ENCODE data around the gene GALE.

The GALE gene

DNA sequence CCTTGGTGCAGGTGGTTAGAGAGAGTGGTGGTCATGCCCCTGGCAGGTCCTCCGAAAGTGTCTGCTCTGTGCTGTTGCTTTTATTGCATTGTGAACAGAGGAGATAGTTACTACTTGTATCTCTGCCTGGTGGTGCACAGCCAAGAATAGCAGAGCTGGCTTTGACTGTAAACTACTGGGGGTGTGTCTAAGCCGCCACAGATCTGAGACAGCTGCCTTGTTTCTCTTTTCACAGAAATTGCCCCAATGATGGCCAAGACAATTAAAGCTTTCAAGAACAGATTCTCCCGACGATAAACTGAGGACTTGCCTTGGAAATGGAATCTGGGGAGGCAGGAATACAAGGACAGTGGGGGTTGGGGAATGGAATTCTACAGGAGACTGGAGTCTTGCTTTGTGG is 41.3 kb downstream of the GALE start:
- FAIRE-seq: no peak
- no peak for DNase-seq (ENCODE audit: insufficient read length, low spot score)
- TF ChIP-seq POLR2AphosphoS5 (IDR thresholded peaks at IDR 0.05; ENCODE audit: low read depth, low read length) (no peak), POLR2A (IDR thresholded peaks at IDR 0.05; ENCODE audit: low read depth, low read length) (no peak), PAX5 (IDR thresholded peaks at IDR 0.05; ENCODE audit: insufficient read depth, low read length, severe bottlenecking) (no peak), SPI1 (IDR thresholded peaks at IDR 0.05; ENCODE audit: low read depth, low read length) (no peak), POU2F2 (IDR thresholded peaks at IDR 0.05; ENCODE audit: low read depth, low read length) (no peak), TAF1 (IDR thresholded peaks at IDR 0.05; ENCODE audit: low read depth, low read length) (no peak)

- TF ChIP-seq POLR2AphosphoS5 (IDR thresholded peaks at IDR 0.05; ENCODE audit: low read depth, low read length) (no peak), SPI1 (IDR thresholded peaks at IDR 0.05; ENCODE audit: low read depth, low read length) (no peak), TAF1 (IDR thresholded peaks at IDR 0.05; ENCODE audit: low read depth, low read length) (no peak), POLR2A (IDR thresholded peaks at IDR 0.05; ENCODE audit: low read depth, low read length) (no peak), POU2F2 (IDR thresholded peaks at IDR 0.05; ENCODE audit: low read depth, low read length) (no peak), PAX5 (IDR thresholded peaks at IDR 0.05; ENCODE audit: insufficient read depth, low read length, severe bottlenecking) (no peak)
These were observed 42.7 kb downstream of the GALE start for GRCh38 chr1:23757812-23758211.

GRCh38 chr1:23756676-23757075 is 43.9 kb downstream of the GALE start:
- no peak for FAIRE-seq
- no peak for TF ChIP-seq TAF1 (IDR thresholded peaks at IDR 0.05; ENCODE audit: low read depth, low read length)
- TF ChIP-seq SPI1 (IDR thresholded peaks at IDR 0.05; ENCODE audit: low read depth, low read length): no peak
- no peak for TF ChIP-seq POU2F2 (IDR thresholded peaks at IDR 0.05; ENCODE audit: low read depth, low read length)
- TF ChIP-seq POLR2AphosphoS5 (IDR thresholded peaks at IDR 0.05; ENCODE audit: low read depth, low read length): no peak
- TF ChIP-seq POLR2A (IDR thresholded peaks at IDR 0.05; ENCODE audit: low read depth, low read length): no peak
- TF ChIP-seq PAX5 (IDR thresholded peaks at IDR 0.05; ENCODE audit: insufficient read depth, low read length, severe bottlenecking): no peak
- DNase-seq (ENCODE audit: insufficient read length, low spot score): no peak

More at GRCh38 chr1:23757812-23758211, 42.7 kb downstream of the GALE start:
- no peak for FAIRE-seq
- DNase-seq (ENCODE audit: insufficient read length, low spot score): no peak

GRCh38 chr1:23752909-23753308 is 47.6 kb downstream of the GALE start:
- DNase-seq (ENCODE audit: insufficient read length, low spot score) (no peak), FAIRE-seq (no peak)
- TF ChIP-seq POU2F2 (IDR thresholded peaks at IDR 0.05; ENCODE audit: low read depth, low read length): no peak
- TF ChIP-seq SPI1 (IDR thresholded peaks at IDR 0.05; ENCODE audit: low read depth, low read length): no peak
- no peak for TF ChIP-seq POLR2A (IDR thresholded peaks at IDR 0.05; ENCODE audit: low read depth, low read length)
- no peak for TF ChIP-seq TAF1 (IDR thresholded peaks at IDR 0.05; ENCODE audit: low read depth, low read length)
- TF ChIP-seq POLR2AphosphoS5 (IDR thresholded peaks at IDR 0.05; ENCODE audit: low read depth, low read length): no peak
- no peak for TF ChIP-seq PAX5 (IDR thresholded peaks at IDR 0.05; ENCODE audit: insufficient read depth, low read length, severe bottlenecking)

GRCh38 chr1:23751815-23752200 is 48.7 kb downstream of the GALE start:
- FAIRE-seq (no peak), DNase-seq (ENCODE audit: insufficient read length, low spot score) (no peak)
- TF ChIP-seq SPI1 (IDR thresholded peaks at IDR 0.05; ENCODE audit: low read depth, low read length) (no peak), POU2F2 (IDR thresholded peaks at IDR 0.05; ENCODE audit: low read depth, low read length) (no peak), POLR2AphosphoS5 (IDR thresholded peaks at IDR 0.05; ENCODE audit: low read depth, low read length) (no peak)

DNA sequence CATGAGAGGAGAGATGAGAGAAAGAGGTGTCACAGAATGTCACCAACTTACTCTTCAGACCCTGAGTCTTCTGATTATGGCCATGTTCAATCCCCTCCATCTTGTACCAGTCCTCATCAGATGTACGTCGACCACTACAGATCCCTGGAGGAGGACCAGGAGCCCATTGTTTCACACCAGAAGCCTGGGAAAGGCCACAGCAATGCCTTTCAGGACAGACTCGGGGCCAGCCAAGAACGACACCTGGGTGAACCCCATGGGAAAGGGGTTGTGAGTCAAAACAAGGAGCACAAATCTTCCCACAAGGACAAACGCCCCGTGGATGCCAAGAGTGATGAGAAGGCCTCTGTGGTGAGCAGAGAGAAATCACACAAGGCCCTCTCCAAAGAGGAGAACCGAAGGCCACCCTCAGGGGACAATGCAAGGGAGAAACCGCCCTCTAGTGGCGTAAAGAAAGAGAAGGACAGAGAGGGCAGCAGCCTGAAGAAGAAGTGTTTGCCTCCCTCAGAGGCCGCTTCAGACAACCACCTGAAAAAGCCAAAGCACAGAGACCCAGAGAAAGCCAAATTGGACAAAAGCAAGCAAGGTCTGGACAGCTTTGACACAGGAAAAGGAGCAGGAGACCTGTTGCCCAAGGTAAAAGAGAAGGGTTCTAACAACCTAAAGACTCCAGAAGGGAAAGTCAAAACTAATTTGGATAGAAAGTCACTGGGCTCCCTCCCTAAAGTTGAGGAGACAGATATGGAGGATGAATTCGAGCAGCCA is 49.3 kb downstream of the GALE start:
- DNase-seq (ENCODE audit: insufficient read length, low spot score) (no peak), FAIRE-seq (no peak)
- TF ChIP-seq PAX5 (IDR thresholded peaks at IDR 0.05; ENCODE audit: insufficient read depth, low read length, severe bottlenecking): no peak
- TF ChIP-seq POLR2A (IDR thresholded peaks at IDR 0.05; ENCODE audit: low read depth, low read length): no peak
- TF ChIP-seq SPI1 (IDR thresholded peaks at IDR 0.05; ENCODE audit: low read depth, low read length): no peak
- TF ChIP-seq POU2F2 (IDR thresholded peaks at IDR 0.05; ENCODE audit: low read depth, low read length): no peak
- TF ChIP-seq POLR2AphosphoS5 (IDR thresholded peaks at IDR 0.05; ENCODE audit: low read depth, low read length): no peak
- TF ChIP-seq TAF1 (IDR thresholded peaks at IDR 0.05; ENCODE audit: low read depth, low read length): no peak

GRCh38 chr1:23748016-23748415 is 52.5 kb downstream of the GALE start:
- FAIRE-seq: no peak
- DNase-seq (ENCODE audit: insufficient read length, low spot score): no peak
- TF ChIP-seq POLR2A (IDR thresholded peaks at IDR 0.05; ENCODE audit: low read depth, low read length) (no peak), POU2F2 (IDR thresholded peaks at IDR 0.05; ENCODE audit: low read depth, low read length) (no peak), POLR2AphosphoS5 (IDR thresholded peaks at IDR 0.05; ENCODE audit: low read depth, low read length) (no peak), SPI1 (IDR thresholded peaks at IDR 0.05; ENCODE audit: low read depth, low read length) (no peak), PAX5 (IDR thresholded peaks at IDR 0.05; ENCODE audit: insufficient read depth, low read length, severe bottlenecking) (no peak), TAF1 (IDR thresholded peaks at IDR 0.05; ENCODE audit: low read depth, low read length) (no peak)
